Suppressor macrophage treated with lipopolysaccharide for 1 hour (primary cell): ENCODE results near the gene HNRNPDL.
"Not testable (repeated sequence)": the region's sequence is repeated elsewhere in the genome, so short reads cannot be mapped to it uniquely, and the experiment has no call there.

Experiments used
- DNase-seq, 3 donors: peaks; one replicate each; pipeline ENCODE4 v3.0.0-alpha.2; 2020 to 2022

HNRNPDL gene

GRCh38 chr4:82430193-82430963, at the start of gene HNRNPDL, which contains the start of gene ENOPH1:
TSS of gene HNRNPDL (minus strand) at chr4:82430462. CDS start at chr4:82429690, 772 bp downstream.
TSS of gene ENOPH1 (plus strand) at chr4:82430590. CDS start at chr4:82430830, 240 bp downstream.
- peak; percentile 97 to 99 (median 98) for DNase-seq

DNA sequence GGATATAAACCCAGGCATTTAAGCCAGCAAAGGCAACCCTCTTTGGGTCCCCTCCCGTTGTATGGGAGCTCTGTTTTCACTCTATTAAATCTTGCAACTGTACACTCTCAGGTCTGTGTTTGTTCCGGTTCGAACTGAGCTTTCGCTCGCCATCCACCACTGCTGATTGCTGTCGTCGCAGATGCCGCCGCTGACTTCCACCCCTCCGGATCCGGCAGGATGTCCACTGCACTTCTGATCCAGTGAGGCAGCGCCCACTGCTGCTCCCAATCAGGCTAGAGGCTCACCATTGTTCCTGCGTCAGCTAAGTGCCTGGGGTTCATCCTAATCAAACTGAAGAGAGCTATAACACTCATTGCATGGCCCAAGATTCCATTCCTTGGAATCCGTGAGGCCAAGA, 49.3 kb upstream of the HNRNPDL start:
- no peak for DNase-seq

DNA sequence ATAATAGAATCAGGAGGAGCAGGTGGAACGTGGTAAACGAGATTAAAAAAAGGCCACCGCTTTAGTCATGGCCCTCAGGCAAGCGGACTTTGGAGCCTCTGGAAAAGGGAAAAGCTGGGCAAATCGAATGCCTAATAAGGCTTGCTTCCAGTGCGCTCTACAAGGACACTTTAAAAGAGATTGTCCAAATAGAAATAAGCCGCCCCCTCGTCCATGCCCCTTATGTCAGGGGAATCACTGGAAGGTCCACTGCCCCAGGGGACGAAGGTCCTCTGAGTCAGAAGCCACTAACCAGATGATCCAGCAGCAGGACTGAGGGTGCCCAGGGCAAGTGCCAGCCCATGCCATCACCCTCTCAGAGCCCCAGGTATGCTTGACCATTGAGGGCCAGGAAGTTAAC, 47.2 kb upstream of the HNRNPDL start:
- DNase-seq = not testable (repeated sequence)

DNA sequence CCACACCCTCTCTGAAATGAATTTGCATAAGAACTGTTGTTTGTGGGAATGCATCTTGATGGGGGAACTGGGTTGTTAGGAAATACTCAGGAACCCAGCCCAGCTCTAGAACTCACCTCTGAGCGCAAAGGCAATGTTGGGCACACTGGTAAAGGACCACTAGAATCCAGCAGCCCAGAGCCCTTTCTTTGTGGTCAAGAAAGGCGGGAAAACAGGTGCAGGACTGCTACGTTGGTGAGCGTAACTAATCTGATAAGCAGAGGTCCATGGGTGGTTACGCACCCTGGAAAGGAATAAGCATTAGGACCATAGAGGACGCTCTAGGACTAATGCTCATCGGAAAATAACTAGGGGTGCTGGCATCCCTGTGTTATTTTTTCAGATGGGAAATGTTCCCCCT, 45.7 kb upstream of the HNRNPDL start:
- not testable (repeated sequence) for DNase-seq

GRCh38 chr4:82473621-82474164, 43.4 kb upstream of the HNRNPDL start:
- no peak for DNase-seq

- peak; percentile 22 to 49 (median 31) for DNase-seq
These were observed 42.8 kb upstream of the HNRNPDL start for GRCh38 chr4:82473080-82473479.

- no peak for DNase-seq
These were observed 39.6 kb upstream of the HNRNPDL start for GRCh38 chr4:82469791-82470345.

GRCh38 chr4:82467471-82467870, 37.2 kb upstream of the HNRNPDL start:
- DNase-seq = no peak

DNA sequence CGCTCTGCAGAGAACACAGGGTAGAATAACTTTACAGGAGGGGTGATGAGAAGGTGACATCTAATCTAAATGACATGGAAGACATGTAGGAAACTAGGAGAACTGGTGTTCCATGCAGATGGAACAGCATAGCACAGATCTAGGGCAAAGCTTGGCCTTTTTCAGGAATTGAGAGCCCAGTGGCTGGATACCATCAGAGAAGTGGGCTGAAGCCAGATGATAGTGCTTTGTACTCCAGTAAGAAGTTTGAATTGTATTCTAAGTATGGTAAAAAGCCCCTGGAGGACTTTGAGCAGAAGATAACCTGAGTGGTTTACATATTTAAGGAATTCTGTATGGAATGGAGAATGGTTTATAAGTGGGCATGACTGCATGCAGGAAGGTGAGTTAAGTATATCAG, 33.0 kb upstream of the HNRNPDL start:
- no peak for DNase-seq

- DNase-seq = peak; percentile 85 to 91 (median 90)
These were observed 32.2 kb upstream of the HNRNPDL start for GRCh38 chr4:82462415-82462831.

DNA sequence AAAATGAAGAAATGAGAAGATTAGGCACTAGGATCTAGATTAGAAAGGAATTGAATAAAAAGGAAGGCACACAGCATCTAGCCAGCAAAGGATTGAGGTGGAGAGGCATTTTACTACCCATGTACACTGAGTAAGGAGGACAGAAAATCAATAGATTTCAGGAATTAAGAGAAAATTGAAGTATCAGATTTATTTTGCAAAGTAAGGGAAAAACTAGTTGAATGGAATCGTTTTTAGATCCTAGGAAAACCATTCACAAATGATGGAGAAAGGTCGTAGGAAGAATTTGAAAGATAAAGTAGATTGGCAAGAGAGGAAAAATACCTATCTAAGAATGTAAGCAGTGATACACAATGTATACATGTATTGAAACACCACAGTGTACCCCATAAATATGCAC, 31.4 kb upstream of the HNRNPDL start:
- DNase-seq = no peak

DNA sequence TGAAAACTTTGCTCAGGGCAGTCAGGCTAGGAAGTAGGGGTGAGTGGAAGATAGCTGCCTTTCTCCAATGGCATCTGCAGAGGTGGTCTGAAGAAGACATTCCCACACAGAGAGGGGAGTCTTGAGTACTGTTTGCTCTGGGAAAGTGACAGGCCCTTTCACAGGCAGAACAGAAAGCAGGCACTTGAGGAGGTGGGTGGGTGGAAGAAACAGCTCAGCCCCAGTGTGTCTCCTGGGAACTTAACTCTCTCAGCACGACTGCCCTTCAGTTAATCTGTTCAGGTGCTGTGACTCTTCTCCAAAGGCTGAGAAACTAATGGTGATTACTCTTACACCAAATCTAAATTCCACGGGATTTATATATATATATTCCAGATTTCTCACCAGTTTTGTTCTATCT, 28.5 kb upstream of the HNRNPDL start:
- DNase-seq = no peak

DNA sequence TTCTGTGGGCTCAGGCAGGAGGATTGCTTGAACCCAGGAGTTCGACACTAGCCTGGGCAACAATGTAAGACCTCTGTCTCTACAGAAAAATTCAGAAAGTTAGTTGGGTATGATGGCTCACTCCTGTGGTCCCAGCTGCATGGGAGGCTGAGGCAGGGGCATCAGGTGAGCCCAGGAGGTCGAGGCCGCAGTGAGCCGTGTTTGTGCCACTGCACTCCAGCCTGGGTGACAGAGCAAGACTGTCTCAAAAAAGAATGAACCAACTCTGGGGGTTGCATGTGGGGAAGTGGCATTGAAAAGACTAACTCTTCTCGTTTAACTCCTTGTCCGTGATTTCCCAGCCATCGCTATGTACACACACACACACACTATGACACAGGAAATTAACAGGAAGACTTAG, 27.0 kb upstream of the HNRNPDL start:
- DNase-seq = no peak

DNA sequence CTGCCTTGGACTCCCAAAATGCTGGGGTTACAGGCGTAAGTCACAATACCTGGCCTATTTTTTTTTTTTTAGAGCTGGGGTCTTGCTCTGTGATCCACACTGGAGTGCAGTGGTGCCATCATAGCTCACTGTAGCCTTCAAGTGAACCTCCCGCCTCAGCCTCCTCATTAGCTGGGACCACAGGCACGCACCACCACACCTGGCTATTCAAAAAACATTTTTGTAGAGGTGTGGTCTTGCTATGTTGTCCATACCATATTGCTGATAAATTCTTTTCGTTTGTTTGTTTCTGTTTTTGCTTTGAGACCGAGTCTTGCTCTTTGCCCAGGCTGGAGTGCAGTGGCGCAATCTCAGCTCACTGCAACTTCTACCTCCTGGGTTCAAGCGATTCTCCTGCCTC, 21.8 kb upstream of the HNRNPDL start:
- no peak for DNase-seq

- no peak for DNase-seq
These were observed 20.9 kb upstream of the HNRNPDL start for GRCh38 chr4:82450966-82451755.

- no peak for DNase-seq
These were observed 17.6 kb upstream of the HNRNPDL start for GRCh38 chr4:82447886-82448285.

- no peak for DNase-seq
These were observed 8.8 kb upstream of the HNRNPDL start for GRCh38 chr4:82439088-82439487.

- DNase-seq = no peak
These were observed 7.2 kb upstream of the HNRNPDL start for GRCh38 chr4:82437285-82438005.

GRCh38 chr4:82436780-82437179, 6.5 kb upstream of the HNRNPDL start:
- DNase-seq = no peak

GRCh38 chr4:82436130-82436529, 5.9 kb upstream of the HNRNPDL start:
- no peak for DNase-seq

GRCh38 chr4:82434949-82435348, 4.7 kb upstream of the HNRNPDL start:
- no peak for DNase-seq

GRCh38 chr4:82433791-82434190, 3.5 kb upstream of the HNRNPDL start:
- no peak for DNase-seq

DNA sequence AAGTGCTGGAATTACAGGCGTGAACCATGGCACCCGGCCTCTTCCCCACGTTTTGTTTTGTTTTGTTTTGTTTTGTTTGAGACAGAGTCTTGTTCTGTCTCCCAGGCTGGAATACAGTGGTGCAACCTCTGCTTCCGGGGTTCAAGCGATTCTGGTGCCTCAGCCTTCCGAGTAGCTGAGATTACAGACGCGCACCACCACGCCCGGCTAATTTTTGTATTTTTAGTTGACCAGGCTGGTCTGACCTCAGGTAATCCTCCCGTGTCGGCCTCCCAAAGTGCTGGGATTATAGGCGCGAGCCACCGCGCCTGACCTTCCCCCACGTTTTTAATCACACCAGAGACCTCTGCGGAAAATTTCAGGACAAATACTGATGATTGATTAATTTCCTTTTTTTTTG, 2.3 kb upstream of the HNRNPDL start:
- no peak for DNase-seq
